ENCODE data around the gene CHMP3. TPM values are rescaled to one million over a fixed set of nuclear protein-coding genes. Genes with fewer than 3 reads are reported as not detected.

Gene CHMP3
- total and polyA plus RNA-seq, 2 of the 13 experiments (the other 11 are each of a cell fraction or from before 2014, with no cell fraction given) = 64.1 to 114 TPM

GRCh38 chr2:86556508-86556907, 6.7 kb downstream of the CHMP3 start:
- peak; percentile 90 for ATAC-seq
- H3K27ac ChIP-seq (ENCODE audit: extremely low read length, insufficient read depth, low read length) = peak overlapping the region; percentile 37
- H3K4me3 ChIP-seq (replicated peaks in 1 of 3; ENCODE audit: insufficient read depth in 1 of 3, low read depth in 2 of 3, low read length in 3 of 3) = no peak overlapping the region
- no TSS peak for BruUV-seq (replicated peaks)
- peaks cover 55% of the 10 kb centered on the region for H3K79me2 ChIP-seq (ENCODE audit: insufficient read depth, low read length)
- in situ Hi-C loops (cut with HindIII; ENCODE audit: extremely low pct_ligation_motif_present, low pct_unique_long_range_greater_than_20kb) = no loop called here
- peak overlapping the region; percentile 26 for H3K4me2 ChIP-seq (ENCODE audit: low read depth, low read length)
- 34% methylated on average over 16 of the region's 16 CpGs for WGBS (ENCODE audit: low lambda C conversion rate)
- H3K9me3 ChIP-seq (ENCODE audit: low read length) = peaks cover 24% of the 10 kb centered on the region
- intact Hi-C loops (cut with micrococcal nuclease; ENCODE audit: unreplicated experiment) = no loop called here
- CTCF ChIA-PET (ENCODE audit: low intra/inter-chr PET ratio, low total read pairs) = no interaction called here
- H3K36me3 ChIP-seq (replicated peaks in 1 of 2; ENCODE audit: control insufficient read depth in 1 of 2, insufficient read depth in 2 of 2, low read length in 2 of 2) = peaks cover 0 to 1% of the 10 kb centered on the region in 2 experiments; a peak in 2 of 5 replicates
- H2AFZ ChIP-seq (ENCODE audit: low read length) = no peak overlapping the region
- H3K27me3 ChIP-seq (ENCODE audit: control insufficient read depth in 1 of 2, insufficient read depth in 2 of 2, low read length in 2 of 2) = no peaks in the 10 kb centered on the region
- no peak overlapping the region for H3K9ac ChIP-seq (ENCODE audit: insufficient read depth, low read depth, low read length)
- peaks cover 29% of the 10 kb centered on the region for H3K4me1 ChIP-seq (ENCODE audit: insufficient read depth, low read length)
- FAIRE-seq = peak; percentile 53
- DNase-seq (ENCODE audit: low spot score) = peak; percentile 92
- no peaks in the 10 kb centered on the region for H4K20me1 ChIP-seq (ENCODE audit: insufficient read depth, low read length)
- POLR2A ChIA-PET = no interaction called here
- TF ChIP-seq CENPT (CRISPR knock-in tag; IDR thresholded peaks at IDR 0.05; ENCODE audit: low read depth) = no peak
- TF ChIP-seq NR2F2 (IDR thresholded peaks at IDR 0.05; ENCODE audit: borderline replicate concordance, low read depth) = peak; percentile 20; the same call in 1 of the 2 replicates
- TF ChIP-seq HMG20B (CRISPR knock-in tag; conservative IDR thresholded peaks at IDR 0.05) = peak; percentile 75; the same call in 1 of the 2 replicates
- peak; percentile 61; the same call in 1 of the 2 replicates for TF ChIP-seq RARA (CRISPR knock-in tag; IDR thresholded peaks at IDR 0.05)
- TF ChIP-seq PATZ1 (CRISPR knock-in tag; IDR thresholded peaks at IDR 0.05) = peak; percentile 79
- 0 out of 2 replicates have a peak, but pooled peaks have one; percentile 44 for TF ChIP-seq PHF21A (CRISPR knock-in tag; IDR thresholded peaks at IDR 0.05)
- TF ChIP-seq MBD4 (IDR thresholded peaks at IDR 0.05; ENCODE audit: borderline replicate concordance, low read length) = no peak
- TF ChIP-seq HMGXB3 (CRISPR knock-in tag; IDR thresholded peaks at IDR 0.05; ENCODE audit: borderline replicate concordance) = no peak
- TF ChIP-seq ZGPAT (CRISPR knock-in tag; IDR thresholded peaks at IDR 0.05) = peak; percentile 85; the same call in 1 of the 2 replicates
- peak; percentile 36; the same call in 1 of the 2 replicates for TF ChIP-seq HNF1B (CRISPR knock-in tag; IDR thresholded peaks at IDR 0.05)
- no peak for TF ChIP-seq CAMTA2 (CRISPR knock-in tag; IDR thresholded peaks at IDR 0.05; ENCODE audit: borderline replicate concordance)
- no peak for TF ChIP-seq HOXA7 (CRISPR knock-in tag; IDR thresholded peaks at IDR 0.05)

Data from HepG2 (cell line).